Neural crest cell (in vitro differentiated cells): ENCODE data around the gene SLX4IP. TPM values are rescaled to one million over a fixed set of nuclear protein-coding genes. Genes with fewer than 3 reads are reported as not detected.

Experiments
- DNase-seq: peaks from one replicate; pipeline ENCODE4 v3.0.0; 2021; ENCODE audit warnings: low read depth, mixed read lengths, low spot score
- H3K27ac Mint-ChIP-seq: one replicate; pipeline ENCODE4 v1.8.0; 2021; ENCODE audit warnings: mild to moderate bottlenecking, mixed read lengths; ENCODE audit not compliant: unreplicated experiment
- H3K27me3 Mint-ChIP-seq: 2 replicates; pipeline ENCODE4 v1.8.0; 2021; ENCODE audit warnings: low read depth, mild to moderate bottlenecking, mixed read lengths
- H3K36me3 Mint-ChIP-seq: 2 replicates; pipeline ENCODE4 v1.8.0; 2021; ENCODE audit warnings: low read depth, mild to moderate bottlenecking, mixed read lengths
- H3K4me1 Mint-ChIP-seq: 2 replicates; pipeline ENCODE4 v1.8.0; 2021; ENCODE audit warnings: mixed read lengths
- H3K4me3 Mint-ChIP-seq: one replicate; pipeline ENCODE4 v1.8.0; 2021; ENCODE audit warnings: mild to moderate bottlenecking, mixed read lengths
- H3K9me3 Mint-ChIP-seq: 2 replicates; pipeline ENCODE4 v1.8.0; 2021; ENCODE audit warnings: mixed read lengths
- total RNA-seq: library from RNA; stranded (reverse); gene quantifications from 2 replicates; pipeline ENCODE4 v1.2.1, GENCODE V29; 2021
- TF ChIP-seq, protein P1 (sequence below): fragments of 200-600 bp; sonication (generic); conservative IDR thresholded peaks from 2 replicates; pipeline ENCODE4 v1.5.0; 2021; ENCODE audit warnings: antibody characterized with exemption, mild to moderate bottlenecking

SLX4IP gene
- total RNA-seq, 1 donor from 2014 or later: 8.5 TPM

GRCh38 chr20:10438217-10438616 lies 3.1 kb downstream of the SLX4IP start:
- H3K4me1 Mint-ChIP-seq: peaks cover 17% of the 10 kb centered on the region
- no peaks in the 10 kb centered on the region for H3K9me3 Mint-ChIP-seq
- H3K27me3 Mint-ChIP-seq: no peaks in the 10 kb centered on the region
- H3K4me3 Mint-ChIP-seq: peak overlapping the region; percentile 33
- TF ChIP-seq, protein P1, sequence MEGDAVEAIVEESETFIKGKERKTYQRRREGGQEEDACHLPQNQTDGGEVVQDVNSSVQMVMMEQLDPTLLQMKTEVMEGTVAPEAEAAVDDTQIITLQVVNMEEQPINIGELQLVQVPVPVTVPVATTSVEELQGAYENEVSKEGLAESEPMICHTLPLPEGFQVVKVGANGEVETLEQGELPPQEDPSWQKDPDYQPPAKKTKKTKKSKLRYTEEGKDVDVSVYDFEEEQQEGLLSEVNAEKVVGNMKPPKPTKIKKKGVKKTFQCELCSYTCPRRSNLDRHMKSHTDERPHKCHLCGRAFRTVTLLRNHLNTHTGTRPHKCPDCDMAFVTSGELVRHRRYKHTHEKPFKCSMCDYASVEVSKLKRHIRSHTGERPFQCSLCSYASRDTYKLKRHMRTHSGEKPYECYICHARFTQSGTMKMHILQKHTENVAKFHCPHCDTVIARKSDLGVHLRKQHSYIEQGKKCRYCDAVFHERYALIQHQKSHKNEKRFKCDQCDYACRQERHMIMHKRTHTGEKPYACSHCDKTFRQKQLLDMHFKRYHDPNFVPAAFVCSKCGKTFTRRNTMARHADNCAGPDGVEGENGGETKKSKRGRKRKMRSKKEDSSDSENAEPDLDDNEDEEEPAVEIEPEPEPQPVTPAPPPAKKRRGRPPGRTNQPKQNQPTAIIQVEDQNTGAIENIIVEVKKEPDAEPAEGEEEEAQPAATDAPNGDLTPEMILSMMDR: no peak
- peaks cover under 1% of the 10 kb centered on the region for H3K36me3 Mint-ChIP-seq
- no peak overlapping the region for H3K27ac Mint-ChIP-seq
- DNase-seq: no peak

DNA sequence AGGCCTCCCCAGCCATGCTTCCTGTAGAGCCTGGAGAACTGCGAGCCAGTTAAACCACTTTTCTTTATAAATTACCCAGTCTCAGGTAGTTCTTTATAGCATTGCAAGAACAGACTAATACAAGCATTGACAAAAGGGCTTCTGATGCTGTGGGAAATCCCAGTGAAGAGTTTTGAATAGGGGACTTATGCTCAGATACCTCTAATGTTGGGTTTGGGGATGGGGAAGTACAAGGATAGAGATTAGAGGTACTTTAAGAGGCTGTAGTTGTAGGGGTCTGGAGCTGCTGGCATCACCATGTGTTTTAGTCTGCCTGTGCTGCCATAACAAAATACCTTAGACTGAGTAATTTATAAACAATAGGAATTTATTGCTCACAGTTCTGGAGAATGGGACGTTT lies 8.8 kb downstream of the SLX4IP start:
- Mint-ChIP-seq H3K36me3 (no peaks in the 10 kb centered on the region), H3K27ac (no peak overlapping the region), H3K4me3 (no peak overlapping the region), H3K9me3 (no peaks in the 10 kb centered on the region), H3K27me3 (no peaks in the 10 kb centered on the region), H3K4me1 (peaks cover 11% of the 10 kb centered on the region)
- TF ChIP-seq, protein P1: no peak
- no peak for DNase-seq

- Mint-ChIP-seq H3K27ac (no peak overlapping the region), H3K9me3 (no peaks in the 10 kb centered on the region), H3K27me3 (no peaks in the 10 kb centered on the region), H3K4me3 (no peak overlapping the region), H3K4me1 (peaks cover 11% of the 10 kb centered on the region), H3K36me3 (no peaks in the 10 kb centered on the region)
- TF ChIP-seq, protein P1: no peak
- no peak for DNase-seq
These were observed 10.7 kb downstream of the SLX4IP start for GRCh38 chr20:10445758-10446157.

DNA sequence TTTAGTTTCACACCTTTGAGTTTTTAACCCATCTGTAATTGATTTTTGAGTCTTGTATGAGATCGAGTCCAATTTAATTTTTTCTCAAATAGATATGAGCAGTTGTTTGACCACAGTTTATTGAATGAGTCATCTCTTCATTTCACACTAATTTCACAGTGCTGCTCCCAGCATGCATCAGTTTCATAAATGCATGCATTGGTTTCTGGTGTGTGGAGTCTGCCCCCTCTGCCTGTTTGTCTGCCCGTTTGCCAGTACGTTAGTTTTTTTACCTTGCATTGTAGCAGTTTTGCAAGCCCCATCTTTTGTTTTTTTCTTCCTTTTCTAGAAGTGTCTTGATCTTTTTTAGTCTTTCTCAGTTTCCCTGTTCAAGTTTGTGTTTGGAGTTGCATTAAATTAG lies 11.9 kb downstream of the SLX4IP start:
- Mint-ChIP-seq H3K9me3 (no peaks in the 10 kb centered on the region), H3K27me3 (no peaks in the 10 kb centered on the region), H3K4me3 (no peak overlapping the region), H3K36me3 (peaks cover 1% of the 10 kb centered on the region), H3K27ac (peak overlapping the region; percentile 19), H3K4me1 (peaks cover 11% of the 10 kb centered on the region)
- no peak for DNase-seq
- TF ChIP-seq, protein P1: no peak

DNA sequence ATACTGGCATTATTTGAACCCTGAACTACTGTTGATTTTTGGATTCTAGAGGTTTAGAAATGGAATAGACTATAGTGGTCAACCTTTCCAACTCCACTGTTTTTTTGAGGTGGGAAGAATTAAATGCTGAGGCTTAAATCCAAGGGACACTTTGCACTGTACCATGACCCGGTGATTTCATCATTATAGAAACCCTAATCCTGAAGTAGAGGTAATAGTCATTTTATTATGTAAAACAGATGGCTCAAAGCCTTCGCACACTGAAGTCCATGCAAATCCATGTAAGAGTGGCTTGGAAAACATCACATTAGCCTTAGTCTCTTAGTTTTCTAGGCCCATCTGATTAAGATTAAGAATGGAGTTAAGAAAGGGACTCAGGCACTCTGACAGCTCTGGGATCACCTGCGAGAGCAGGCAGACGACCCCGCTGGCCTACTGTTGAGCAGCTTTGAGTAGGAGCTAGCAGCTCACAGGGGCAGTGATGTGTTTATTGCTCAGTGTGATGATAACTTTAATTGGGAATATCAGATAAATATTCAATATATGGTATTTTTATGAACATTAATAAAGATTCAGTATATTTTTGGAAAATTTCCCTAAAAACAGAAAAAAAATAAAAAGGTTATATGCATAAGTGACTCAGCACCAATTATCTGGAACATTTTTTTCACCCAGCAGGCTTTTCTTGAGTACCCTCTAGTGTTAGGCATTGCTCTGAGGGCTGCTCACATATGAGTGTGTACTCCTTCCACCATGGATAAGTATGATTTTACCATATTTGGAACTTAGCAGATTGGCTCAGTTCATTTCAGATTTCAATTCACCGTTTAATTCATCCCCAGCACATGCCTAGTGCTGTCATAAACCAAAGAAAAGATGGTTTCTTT lies 13.4 kb downstream of the SLX4IP start:
- DNase-seq: no peak
- peaks cover 2% of the 10 kb centered on the region for H3K36me3 Mint-ChIP-seq
- no peak overlapping the region for H3K27ac Mint-ChIP-seq
- TF ChIP-seq, protein P1: no peak
- no peak overlapping the region for H3K4me3 Mint-ChIP-seq
- H3K4me1 Mint-ChIP-seq: peaks cover 11% of the 10 kb centered on the region
- H3K27me3 Mint-ChIP-seq: no peaks in the 10 kb centered on the region
- no peaks in the 10 kb centered on the region for H3K9me3 Mint-ChIP-seq
